ENCODE data around the gene CCDC157.
A peak's percentile ranks its signal among the peaks of the same experiment; 100 is the strongest.

Gene CCDC157

DNA sequence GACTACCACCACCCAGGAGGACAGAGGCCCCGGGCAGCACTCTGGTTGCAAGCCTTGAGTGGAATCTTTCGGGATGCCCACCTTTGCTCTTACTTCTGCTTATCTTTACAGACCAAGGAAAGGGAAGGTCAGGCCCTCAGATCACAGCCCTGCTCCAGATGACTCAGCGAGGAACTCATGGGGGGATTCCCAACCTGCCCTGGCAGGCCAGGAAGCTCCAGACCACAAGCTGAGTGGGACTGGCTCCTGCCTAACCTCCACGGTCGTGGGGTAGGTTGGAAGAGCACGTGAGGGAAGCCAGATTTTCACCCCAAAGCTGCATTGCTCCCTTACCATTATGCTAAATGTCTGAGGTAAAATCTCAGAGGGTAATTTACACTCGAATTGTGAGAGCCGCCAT lies 41.9 kb upstream of the CCDC157 start:
- DNase-seq: peak; percentile 57 to 63 (median 60)
- no peaks in the 10 kb centered on the region for H3K9me3 ChIP-seq (ENCODE audit: control insufficient read depth, low read length)
- H3K4me1 ChIP-seq (ENCODE audit: control insufficient read depth, insufficient read depth, low read length, poor library complexity, severe bottlenecking): peaks cover 84% of the 10 kb centered on the region
- peak overlapping the region; percentile 52 for H3K27ac ChIP-seq (ENCODE audit: insufficient read depth, low read length, poor library complexity, severe bottlenecking)
- peaks cover 3% of the 10 kb centered on the region for H3K36me3 ChIP-seq (ENCODE audit: control insufficient read depth, insufficient read depth, low read length)
- H3K27me3 ChIP-seq (replicated peaks; ENCODE audit: control insufficient read depth, insufficient read depth, low read length, poor library complexity, severe bottlenecking): no peaks in the 10 kb centered on the region
- no peak overlapping the region for H3K4me3 ChIP-seq (ENCODE audit: insufficient read depth, low read depth, low read length, poor library complexity, severe bottlenecking)

DNA sequence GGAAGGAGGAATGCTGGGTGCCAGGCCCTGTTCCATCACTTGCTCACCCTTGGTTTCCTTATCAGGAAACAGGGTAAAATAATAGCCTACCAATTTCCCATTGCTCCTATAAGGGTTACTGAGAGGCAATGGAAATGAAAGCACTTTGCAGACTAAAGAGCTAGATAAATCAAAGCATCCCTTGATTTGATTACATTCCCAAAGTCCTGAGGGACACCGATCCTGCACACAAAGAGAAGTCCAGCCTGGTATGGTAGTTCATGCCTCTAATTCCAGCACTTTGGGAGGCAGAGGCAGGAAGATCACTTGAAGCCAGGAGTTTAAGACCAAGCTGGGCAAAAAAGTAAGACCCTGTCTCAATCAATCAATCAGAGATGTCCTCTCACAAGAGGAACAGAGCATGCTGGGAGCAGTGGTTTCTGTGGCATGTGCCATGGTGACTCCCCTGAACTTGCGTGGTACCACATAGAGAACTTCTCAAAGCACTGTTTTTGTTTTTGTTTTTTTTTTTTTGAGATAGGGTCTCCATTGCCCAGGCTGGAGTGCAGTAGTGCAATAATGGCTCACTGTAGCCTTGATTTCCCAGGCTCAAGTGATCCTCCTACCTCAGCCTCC lies 40.7 kb upstream of the CCDC157 start:
- H3K27me3 ChIP-seq (replicated peaks; ENCODE audit: control insufficient read depth, insufficient read depth, low read length, poor library complexity, severe bottlenecking): no peaks in the 10 kb centered on the region
- peaks cover 79% of the 10 kb centered on the region for H3K4me1 ChIP-seq (ENCODE audit: control insufficient read depth, insufficient read depth, low read length, poor library complexity, severe bottlenecking)
- H3K4me3 ChIP-seq (ENCODE audit: insufficient read depth, low read depth, low read length, poor library complexity, severe bottlenecking): no peak overlapping the region
- H3K27ac ChIP-seq (ENCODE audit: insufficient read depth, low read length, poor library complexity, severe bottlenecking): peak overlapping the region; percentile 52
- no peak for DNase-seq
- no peaks in the 10 kb centered on the region for H3K9me3 ChIP-seq (ENCODE audit: control insufficient read depth, low read length)
- H3K36me3 ChIP-seq (ENCODE audit: control insufficient read depth, insufficient read depth, low read length): peaks cover 3% of the 10 kb centered on the region

DNA sequence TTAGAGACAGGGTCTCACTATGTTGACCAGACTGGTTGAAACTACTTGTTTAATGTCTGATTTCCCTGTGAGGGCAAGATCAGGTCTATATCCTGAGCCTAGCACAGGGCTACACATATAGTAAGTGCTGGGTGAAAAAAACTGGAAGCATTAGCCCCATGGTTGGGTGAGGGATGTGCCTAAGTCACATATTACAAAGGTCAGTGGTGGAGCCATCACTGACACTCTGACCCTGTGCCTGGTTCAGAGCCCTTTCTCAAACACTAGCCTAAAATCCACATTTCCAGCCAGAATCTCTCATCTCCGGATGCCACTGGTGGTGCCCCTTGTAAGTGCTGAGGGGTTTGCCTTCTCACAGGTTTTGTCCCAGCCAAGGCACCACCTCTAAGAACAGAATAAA lies 39.0 kb upstream of the CCDC157 start:
- H3K9me3 ChIP-seq (ENCODE audit: control insufficient read depth, low read length): no peaks in the 10 kb centered on the region
- H3K27me3 ChIP-seq (replicated peaks; ENCODE audit: control insufficient read depth, insufficient read depth, low read length, poor library complexity, severe bottlenecking): no peaks in the 10 kb centered on the region
- peaks cover 76% of the 10 kb centered on the region for H3K4me1 ChIP-seq (ENCODE audit: control insufficient read depth, insufficient read depth, low read length, poor library complexity, severe bottlenecking)
- no peak overlapping the region for H3K27ac ChIP-seq (ENCODE audit: insufficient read depth, low read length, poor library complexity, severe bottlenecking)
- H3K36me3 ChIP-seq (ENCODE audit: control insufficient read depth, insufficient read depth, low read length): peaks cover 3% of the 10 kb centered on the region
- H3K4me3 ChIP-seq (ENCODE audit: insufficient read depth, low read depth, low read length, poor library complexity, severe bottlenecking): no peak overlapping the region
- DNase-seq: no peak

DNA sequence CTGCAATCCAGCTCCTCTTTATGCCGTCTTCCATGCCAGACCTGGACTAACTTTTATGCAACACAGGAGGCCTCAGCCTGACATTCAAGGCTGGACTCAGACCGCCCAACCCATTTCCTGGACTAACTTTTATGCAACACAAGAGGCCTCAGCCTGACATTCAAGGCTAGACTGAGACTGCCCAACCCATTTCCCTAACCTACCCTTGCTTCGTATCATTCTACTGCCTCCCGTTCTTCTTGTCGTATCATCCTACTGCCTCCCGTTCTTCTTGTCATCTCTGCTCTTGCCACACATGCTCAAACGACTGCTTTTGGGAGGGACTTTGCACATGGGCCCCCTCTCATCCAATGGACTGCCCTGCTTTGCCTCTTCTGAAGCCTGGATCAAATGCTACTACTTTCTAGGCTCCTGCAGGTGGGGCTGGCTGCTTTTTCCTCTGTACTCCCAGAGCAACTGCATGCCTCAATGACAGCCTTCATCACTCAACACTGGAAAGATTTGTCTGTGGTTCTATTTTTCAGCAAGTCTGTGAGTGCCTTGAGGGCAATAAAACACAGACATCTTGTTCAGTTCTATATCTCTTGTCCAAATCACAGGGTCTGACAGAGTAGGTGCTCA lies 37.9 kb upstream of the CCDC157 start:
- Histone ChIP-seq H3K4me3 (ENCODE audit: insufficient read depth, low read depth, low read length, poor library complexity, severe bottlenecking) (no peak overlapping the region), H3K4me1 (ENCODE audit: control insufficient read depth, insufficient read depth, low read length, poor library complexity, severe bottlenecking) (peaks cover 74% of the 10 kb centered on the region), H3K27me3 (replicated peaks; ENCODE audit: control insufficient read depth, insufficient read depth, low read length, poor library complexity, severe bottlenecking) (no peaks in the 10 kb centered on the region), H3K27ac (ENCODE audit: insufficient read depth, low read length, poor library complexity, severe bottlenecking) (no peak overlapping the region), H3K36me3 (ENCODE audit: control insufficient read depth, insufficient read depth, low read length) (peaks cover 3% of the 10 kb centered on the region), H3K9me3 (ENCODE audit: control insufficient read depth, low read length) (no peaks in the 10 kb centered on the region)
- no peak for DNase-seq

DNA sequence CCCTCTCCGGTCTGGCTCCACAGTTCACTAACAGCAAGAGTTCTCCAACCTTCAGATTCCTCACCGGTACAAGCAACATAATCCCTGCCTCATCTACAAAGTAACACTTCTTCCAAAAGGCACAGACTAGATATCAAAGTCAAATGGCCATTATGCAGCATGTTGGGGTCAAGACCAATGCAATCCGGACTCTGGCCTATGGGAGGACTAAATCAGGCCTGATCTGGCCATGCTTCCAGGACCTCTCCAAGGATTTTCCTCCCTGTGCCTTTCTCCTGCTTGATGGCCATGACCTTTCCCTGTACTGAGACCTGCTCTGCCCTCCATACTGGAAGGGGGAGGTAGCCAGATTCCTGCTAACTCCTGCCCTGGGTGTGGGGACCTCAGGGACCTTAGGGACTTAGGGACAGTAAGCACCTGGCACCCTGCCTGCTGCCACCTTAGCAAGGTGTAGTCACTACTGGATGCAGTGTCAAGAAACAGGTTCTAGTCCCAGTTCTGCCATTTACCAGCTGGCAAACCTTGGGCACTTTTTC lies 36.7 kb upstream of the CCDC157 start:
- DNase-seq: no peak
- no peak overlapping the region for H3K4me3 ChIP-seq (ENCODE audit: insufficient read depth, low read depth, low read length, poor library complexity, severe bottlenecking)
- H3K27ac ChIP-seq (ENCODE audit: insufficient read depth, low read length, poor library complexity, severe bottlenecking): no peak overlapping the region
- peaks cover 3% of the 10 kb centered on the region for H3K36me3 ChIP-seq (ENCODE audit: control insufficient read depth, insufficient read depth, low read length)
- no peaks in the 10 kb centered on the region for H3K27me3 ChIP-seq (replicated peaks; ENCODE audit: control insufficient read depth, insufficient read depth, low read length, poor library complexity, severe bottlenecking)
- peaks cover 75% of the 10 kb centered on the region for H3K4me1 ChIP-seq (ENCODE audit: control insufficient read depth, insufficient read depth, low read length, poor library complexity, severe bottlenecking)
- H3K9me3 ChIP-seq (ENCODE audit: control insufficient read depth, low read length): no peaks in the 10 kb centered on the region

DNA sequence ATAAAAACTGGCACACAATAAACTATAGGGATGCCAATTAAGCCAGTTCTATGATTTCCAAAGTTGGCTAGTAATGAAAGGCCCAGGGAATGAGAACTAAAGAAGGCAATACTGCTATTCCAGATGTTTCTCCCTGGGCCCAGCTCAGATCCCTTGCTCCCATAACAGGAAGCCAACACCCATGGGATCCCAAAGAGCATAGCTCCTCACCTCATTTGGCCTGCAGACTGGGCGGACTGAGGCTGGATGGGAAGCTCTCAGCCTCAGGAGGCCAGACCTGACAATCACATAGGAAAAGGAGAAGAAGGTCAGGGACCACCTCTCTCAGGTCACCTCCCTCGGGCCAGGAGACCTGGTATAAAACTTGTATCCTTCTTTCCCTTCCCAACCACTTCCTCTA lies 35.3 kb upstream of the CCDC157 start:
- peaks cover 3% of the 10 kb centered on the region for H3K36me3 ChIP-seq (ENCODE audit: control insufficient read depth, insufficient read depth, low read length)
- no peak for DNase-seq
- H3K9me3 ChIP-seq (ENCODE audit: control insufficient read depth, low read length): no peaks in the 10 kb centered on the region
- H3K4me1 ChIP-seq (ENCODE audit: control insufficient read depth, insufficient read depth, low read length, poor library complexity, severe bottlenecking): peaks cover 72% of the 10 kb centered on the region
- no peaks in the 10 kb centered on the region for H3K27me3 ChIP-seq (replicated peaks; ENCODE audit: control insufficient read depth, insufficient read depth, low read length, poor library complexity, severe bottlenecking)
- peak overlapping the region; percentile 20 for H3K27ac ChIP-seq (ENCODE audit: insufficient read depth, low read length, poor library complexity, severe bottlenecking)
- no peak overlapping the region for H3K4me3 ChIP-seq (ENCODE audit: insufficient read depth, low read depth, low read length, poor library complexity, severe bottlenecking)

DNA sequence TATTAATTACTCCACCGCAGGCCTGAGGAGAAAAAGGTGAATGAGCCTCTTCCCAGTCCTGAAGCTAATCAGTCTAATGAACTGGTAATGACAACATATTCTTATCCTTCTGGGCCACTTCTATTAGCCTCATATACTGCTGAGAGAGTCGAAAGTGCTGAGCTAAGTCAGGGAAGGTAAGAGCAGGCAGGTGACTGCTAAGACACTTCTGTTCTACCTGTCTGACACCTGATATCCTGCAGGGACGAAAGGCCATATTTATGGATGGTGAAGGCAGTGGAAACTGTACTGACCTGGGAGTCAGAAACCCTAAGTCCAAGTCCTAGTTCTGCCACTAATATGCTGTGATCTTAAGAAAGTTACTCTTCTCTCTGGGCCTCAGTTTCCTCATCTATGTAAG lies 33.6 kb upstream of the CCDC157 start:
- no peak for DNase-seq
- H3K27me3 ChIP-seq (replicated peaks; ENCODE audit: control insufficient read depth, insufficient read depth, low read length, poor library complexity, severe bottlenecking): no peaks in the 10 kb centered on the region
- H3K4me3 ChIP-seq (ENCODE audit: insufficient read depth, low read depth, low read length, poor library complexity, severe bottlenecking): no peak overlapping the region
- H3K9me3 ChIP-seq (ENCODE audit: control insufficient read depth, low read length): no peaks in the 10 kb centered on the region
- H3K27ac ChIP-seq (ENCODE audit: insufficient read depth, low read length, poor library complexity, severe bottlenecking): no peak overlapping the region
- peaks cover 72% of the 10 kb centered on the region for H3K4me1 ChIP-seq (ENCODE audit: control insufficient read depth, insufficient read depth, low read length, poor library complexity, severe bottlenecking)
- H3K36me3 ChIP-seq (ENCODE audit: control insufficient read depth, insufficient read depth, low read length): peaks cover 3% of the 10 kb centered on the region

DNA sequence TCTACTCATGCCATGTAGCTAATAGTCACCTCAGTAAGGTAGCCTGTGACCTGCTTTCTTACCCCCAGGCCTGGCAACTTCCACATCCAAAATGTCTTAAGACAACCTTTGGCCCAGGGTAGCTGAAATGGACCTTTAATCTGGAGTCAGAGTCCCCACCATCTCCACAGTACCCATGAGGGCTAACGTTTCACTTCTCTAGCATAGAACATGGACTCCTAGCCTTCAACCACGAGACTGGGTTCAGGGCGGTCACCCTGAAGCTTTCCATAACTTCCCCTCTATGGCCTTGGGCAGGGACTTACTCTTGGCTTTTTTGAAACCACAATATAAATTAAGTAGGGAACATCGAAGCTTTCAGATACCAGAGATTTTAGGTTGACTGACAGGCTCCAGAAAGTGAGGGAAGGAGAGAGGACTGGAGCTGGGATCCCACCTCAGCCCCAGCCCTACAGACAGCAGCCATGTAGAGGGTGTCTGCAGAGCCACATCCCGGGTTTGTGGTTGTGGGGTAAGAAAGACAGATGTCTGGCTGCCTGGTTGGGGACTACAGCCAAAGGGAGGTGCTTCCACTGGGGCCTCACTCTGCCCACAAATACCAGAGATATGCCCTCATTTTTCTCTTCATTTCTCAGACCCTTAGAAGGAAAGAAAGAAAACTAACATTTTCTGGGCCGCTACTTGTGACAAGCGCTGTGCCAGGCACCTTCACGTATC lies 32.6 kb upstream of the CCDC157 start:
- H3K9me3 ChIP-seq (ENCODE audit: control insufficient read depth, low read length): no peaks in the 10 kb centered on the region
- peaks cover 2% of the 10 kb centered on the region for H3K36me3 ChIP-seq (ENCODE audit: control insufficient read depth, insufficient read depth, low read length)
- DNase-seq: peak in 1 of 3 donors; percentile 19
- H3K27ac ChIP-seq (ENCODE audit: insufficient read depth, low read length, poor library complexity, severe bottlenecking): peak overlapping the region; percentile 73
- peaks cover 64% of the 10 kb centered on the region for H3K4me1 ChIP-seq (ENCODE audit: control insufficient read depth, insufficient read depth, low read length, poor library complexity, severe bottlenecking)
- H3K27me3 ChIP-seq (replicated peaks; ENCODE audit: control insufficient read depth, insufficient read depth, low read length, poor library complexity, severe bottlenecking): no peaks in the 10 kb centered on the region
- H3K4me3 ChIP-seq (ENCODE audit: insufficient read depth, low read depth, low read length, poor library complexity, severe bottlenecking): peak overlapping the region; percentile 95

DNA sequence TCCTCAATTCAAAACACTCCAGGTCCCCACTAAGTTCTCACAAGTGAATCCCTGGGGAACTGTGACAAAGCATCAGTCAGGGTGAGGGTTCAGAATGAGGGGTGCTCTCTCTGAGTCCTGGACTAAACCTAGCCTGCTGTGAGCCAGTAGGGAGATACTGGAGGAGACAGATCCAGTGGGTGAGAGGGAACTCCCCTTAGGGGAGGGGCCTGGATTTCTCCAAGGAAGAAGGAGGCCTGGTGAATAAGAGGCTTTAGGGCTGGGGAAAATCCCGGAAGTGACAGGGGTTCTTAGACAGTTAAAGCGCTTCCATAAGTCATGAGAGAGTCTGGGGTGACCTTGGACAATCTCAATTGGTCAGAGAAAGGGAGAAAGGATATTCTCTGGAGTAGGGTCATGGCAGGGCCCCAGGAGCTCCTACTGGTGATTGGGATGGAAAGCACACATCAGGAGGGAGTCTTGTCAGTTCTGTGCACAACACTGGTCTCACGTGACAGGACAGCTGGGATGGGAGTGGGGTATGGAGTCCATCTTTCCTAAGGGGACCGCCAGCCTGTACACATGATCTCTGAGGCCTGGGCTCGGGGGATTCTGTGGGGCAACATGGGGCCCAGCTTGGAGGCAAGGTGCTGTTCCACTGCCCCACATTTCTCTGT lies 31.6 kb upstream of the CCDC157 start:
- no peaks in the 10 kb centered on the region for H3K36me3 ChIP-seq (ENCODE audit: control insufficient read depth, insufficient read depth, low read length)
- H3K4me1 ChIP-seq (ENCODE audit: control insufficient read depth, insufficient read depth, low read length, poor library complexity, severe bottlenecking): peaks cover 56% of the 10 kb centered on the region
- no peak for DNase-seq
- peak overlapping the region; percentile 95 for H3K4me3 ChIP-seq (ENCODE audit: insufficient read depth, low read depth, low read length, poor library complexity, severe bottlenecking)
- H3K9me3 ChIP-seq (ENCODE audit: control insufficient read depth, low read length): no peaks in the 10 kb centered on the region
- peak overlapping the region; percentile 73 for H3K27ac ChIP-seq (ENCODE audit: insufficient read depth, low read length, poor library complexity, severe bottlenecking)
- no peaks in the 10 kb centered on the region for H3K27me3 ChIP-seq (replicated peaks; ENCODE audit: control insufficient read depth, insufficient read depth, low read length, poor library complexity, severe bottlenecking)
